Neural crest cell (in vitro differentiated cells): ENCODE data around the gene GNAL. TPM values are rescaled to one million over a fixed set of nuclear protein-coding genes. Genes with fewer than 3 reads are reported as not detected.

Source experiments
- DNase-seq: peaks from one replicate; pipeline ENCODE4 v3.0.0; 2021; ENCODE audit warnings: low read depth, mixed read lengths, low spot score
- H3K27ac Mint-ChIP-seq: one replicate; pipeline ENCODE4 v1.8.0; 2021; ENCODE audit warnings: mild to moderate bottlenecking, mixed read lengths; ENCODE audit not compliant: unreplicated experiment
- H3K27me3 Mint-ChIP-seq: 2 replicates; pipeline ENCODE4 v1.8.0; 2021; ENCODE audit warnings: low read depth, mild to moderate bottlenecking, mixed read lengths
- H3K36me3 Mint-ChIP-seq: 2 replicates; pipeline ENCODE4 v1.8.0; 2021; ENCODE audit warnings: low read depth, mild to moderate bottlenecking, mixed read lengths
- H3K4me1 Mint-ChIP-seq: 2 replicates; pipeline ENCODE4 v1.8.0; 2021; ENCODE audit warnings: mixed read lengths
- H3K4me3 Mint-ChIP-seq: one replicate; pipeline ENCODE4 v1.8.0; 2021; ENCODE audit warnings: mild to moderate bottlenecking, mixed read lengths
- H3K9me3 Mint-ChIP-seq: 2 replicates; pipeline ENCODE4 v1.8.0; 2021; ENCODE audit warnings: mixed read lengths
- total RNA-seq: library from RNA; stranded (reverse); gene quantifications from 2 replicates; pipeline ENCODE4 v1.2.1, GENCODE V29; 2021
- TF ChIP-seq, protein P1 (sequence below): fragments of 200-600 bp; sonication (generic); conservative IDR thresholded peaks from 2 replicates; pipeline ENCODE4 v1.5.0; 2021; ENCODE audit warnings: antibody characterized with exemption, mild to moderate bottlenecking

Gene GNAL
- total RNA-seq, 1 donor from 2014 or later, result 20.4 TPM

DNA sequence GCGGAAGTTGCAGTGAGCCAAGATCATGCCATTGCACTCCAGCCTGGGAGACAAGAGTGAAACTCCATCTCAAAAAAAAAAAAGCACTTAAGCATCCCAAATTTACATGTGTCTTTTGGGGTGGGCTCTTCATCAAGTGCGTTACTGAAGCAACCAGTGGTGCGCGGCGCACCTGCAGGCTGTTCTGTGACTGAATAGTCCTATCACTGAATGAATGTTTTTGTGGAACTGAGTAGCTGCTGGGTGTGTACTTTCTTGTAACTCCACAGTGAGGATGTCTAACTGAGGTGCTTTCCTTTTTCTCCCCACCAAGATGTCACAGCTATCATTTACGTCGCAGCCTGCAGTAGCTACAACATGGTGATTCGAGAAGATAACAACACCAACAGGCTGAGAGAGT is 179.2 kb downstream of the GNAL start:
- Mint-ChIP-seq H3K27me3 (no peaks in the 10 kb centered on the region), H3K4me1 (no peaks in the 10 kb centered on the region), H3K27ac (no peak overlapping the region), H3K36me3 (no peaks in the 10 kb centered on the region), H3K9me3 (no peaks in the 10 kb centered on the region), H3K4me3 (no peak overlapping the region)
- TF ChIP-seq, protein P1, sequence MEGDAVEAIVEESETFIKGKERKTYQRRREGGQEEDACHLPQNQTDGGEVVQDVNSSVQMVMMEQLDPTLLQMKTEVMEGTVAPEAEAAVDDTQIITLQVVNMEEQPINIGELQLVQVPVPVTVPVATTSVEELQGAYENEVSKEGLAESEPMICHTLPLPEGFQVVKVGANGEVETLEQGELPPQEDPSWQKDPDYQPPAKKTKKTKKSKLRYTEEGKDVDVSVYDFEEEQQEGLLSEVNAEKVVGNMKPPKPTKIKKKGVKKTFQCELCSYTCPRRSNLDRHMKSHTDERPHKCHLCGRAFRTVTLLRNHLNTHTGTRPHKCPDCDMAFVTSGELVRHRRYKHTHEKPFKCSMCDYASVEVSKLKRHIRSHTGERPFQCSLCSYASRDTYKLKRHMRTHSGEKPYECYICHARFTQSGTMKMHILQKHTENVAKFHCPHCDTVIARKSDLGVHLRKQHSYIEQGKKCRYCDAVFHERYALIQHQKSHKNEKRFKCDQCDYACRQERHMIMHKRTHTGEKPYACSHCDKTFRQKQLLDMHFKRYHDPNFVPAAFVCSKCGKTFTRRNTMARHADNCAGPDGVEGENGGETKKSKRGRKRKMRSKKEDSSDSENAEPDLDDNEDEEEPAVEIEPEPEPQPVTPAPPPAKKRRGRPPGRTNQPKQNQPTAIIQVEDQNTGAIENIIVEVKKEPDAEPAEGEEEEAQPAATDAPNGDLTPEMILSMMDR, result no peak
- DNase-seq, result no peak

GRCh38 chr18:11871501-11871900 is 182.4 kb downstream of the GNAL start:
- Mint-ChIP-seq H3K36me3 (peaks cover 10% of the 10 kb centered on the region), H3K27me3 (no peaks in the 10 kb centered on the region), H3K27ac (no peak overlapping the region), H3K4me3 (no peak overlapping the region), H3K9me3 (peaks cover 2% of the 10 kb centered on the region), H3K4me1 (no peaks in the 10 kb centered on the region)
- TF ChIP-seq, protein P1, result no peak
- no peak for DNase-seq

GRCh38 chr18:11872479-11873136 is 183.5 kb downstream of the GNAL start:
- no peaks in the 10 kb centered on the region for H3K4me1 Mint-ChIP-seq
- peaks cover 10% of the 10 kb centered on the region for H3K36me3 Mint-ChIP-seq
- H3K27me3 Mint-ChIP-seq, result no peaks in the 10 kb centered on the region
- TF ChIP-seq, protein P1, result peak; percentile 61
- peaks cover 2% of the 10 kb centered on the region for H3K9me3 Mint-ChIP-seq
- H3K4me3 Mint-ChIP-seq, result no peak overlapping the region
- no peak overlapping the region for H3K27ac Mint-ChIP-seq
- no peak for DNase-seq

DNA sequence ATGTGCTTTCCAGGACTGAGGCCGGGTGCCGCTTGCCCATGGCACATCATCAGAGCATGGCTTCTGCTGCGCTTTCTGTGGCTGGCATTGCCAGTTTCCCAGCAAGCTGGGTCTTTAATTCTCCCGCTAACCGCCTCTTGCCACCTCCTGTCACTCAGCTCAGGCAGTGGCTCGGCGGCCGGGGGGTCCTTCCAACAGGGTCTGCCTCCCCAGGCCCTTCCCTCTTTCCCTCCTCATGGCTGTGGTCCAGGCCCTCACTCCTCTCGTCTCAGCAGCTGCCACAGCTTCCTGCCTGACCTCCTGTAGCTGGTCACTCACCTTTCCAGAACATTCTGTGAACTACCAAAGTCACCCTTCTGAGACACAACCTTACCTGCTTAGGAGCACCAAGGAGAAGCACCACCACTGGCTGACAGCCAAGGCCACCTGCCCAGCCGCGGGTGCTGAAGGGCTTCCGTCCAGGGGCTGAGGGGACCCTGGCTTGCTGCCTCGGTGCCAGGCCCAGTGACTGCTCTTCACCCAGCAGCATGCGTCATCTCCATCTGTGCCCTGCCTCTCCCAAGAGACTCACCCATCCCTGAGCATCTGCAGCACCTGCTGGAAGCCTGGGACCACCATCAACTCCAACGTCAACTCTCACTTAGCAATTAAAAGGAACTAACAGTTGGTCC is 184.7 kb downstream of the GNAL start:
- H3K27me3 Mint-ChIP-seq, result no peaks in the 10 kb centered on the region
- H3K4me1 Mint-ChIP-seq, result no peaks in the 10 kb centered on the region
- no peak overlapping the region for H3K27ac Mint-ChIP-seq
- TF ChIP-seq, protein P1, result no peak
- H3K4me3 Mint-ChIP-seq, result no peak overlapping the region
- peaks cover 2% of the 10 kb centered on the region for H3K9me3 Mint-ChIP-seq
- H3K36me3 Mint-ChIP-seq, result peaks cover 10% of the 10 kb centered on the region
- DNase-seq, result no peak

DNA sequence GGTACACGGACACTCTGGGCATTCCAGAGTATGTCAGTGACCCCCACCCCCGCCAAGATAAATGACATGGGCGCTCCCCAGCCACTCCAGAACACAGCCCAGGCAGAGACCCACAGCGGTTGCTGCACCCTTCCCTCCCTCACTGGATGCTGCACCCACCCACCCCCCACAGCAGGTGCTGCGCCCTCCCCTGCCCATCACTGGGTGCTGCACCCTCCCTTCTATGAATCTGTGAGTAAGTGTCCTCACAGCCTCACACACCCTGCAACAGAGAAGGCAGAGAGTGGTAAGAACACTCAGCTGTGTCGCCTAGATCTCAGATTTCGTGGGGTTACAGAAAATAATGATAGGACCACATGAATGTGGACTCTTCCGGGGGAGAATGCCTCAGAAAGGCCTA is 185.6 kb downstream of the GNAL start:
- TF ChIP-seq, protein P1, result no peak
- no peaks in the 10 kb centered on the region for H3K27me3 Mint-ChIP-seq
- H3K4me1 Mint-ChIP-seq, result no peaks in the 10 kb centered on the region
- H3K4me3 Mint-ChIP-seq, result no peak overlapping the region
- peaks cover 2% of the 10 kb centered on the region for H3K9me3 Mint-ChIP-seq
- DNase-seq, result no peak
- H3K27ac Mint-ChIP-seq, result no peak overlapping the region
- peaks cover 10% of the 10 kb centered on the region for H3K36me3 Mint-ChIP-seq
